Mucosa of rectum (tissue), 2 donors: ENCODE measurements around the gene CACNB2.

Experiments used
- H3K27ac ChIP-seq, 2 donors: one replicate each; pipeline ENCODE4 v1.7.0; 2013; ENCODE audit warnings: inconsistent platforms in 2 of 2, low read depth in 2 of 2, low read length in 2 of 2
- H3K27me3 ChIP-seq, 2 donors: one replicate each; pipeline ENCODE4 v1.7.0; 2013; ENCODE audit warnings: low read length in 2 of 2; ENCODE audit not compliant: control insufficient read depth in 2 of 2, insufficient read depth in 2 of 2
- H3K36me3 ChIP-seq, 2 donors: one replicate each; pipeline ENCODE4 v1.7.0; 2013; ENCODE audit warnings: low read length in 2 of 2; ENCODE audit not compliant: control insufficient read depth in 2 of 2, insufficient read depth in 2 of 2
- H3K4me1 ChIP-seq, 2 donors: one replicate each; pipeline ENCODE4 v1.7.0; 2013; ENCODE audit warnings: low read length in 2 of 2, mild to moderate bottlenecking in 1 of 2; ENCODE audit not compliant: control insufficient read depth in 2 of 2, insufficient read depth in 2 of 2
- H3K4me3 ChIP-seq, 2 donors: one replicate each; pipeline ENCODE4 v1.7.0; 2013; ENCODE audit warnings: low read length in 2 of 2
- H3K9ac ChIP-seq, 2 donors: one replicate each; pipeline ENCODE4 v1.7.0; 2013; ENCODE audit warnings: low read length in 2 of 2, low read depth in 1 of 2, mild to moderate bottlenecking in 1 of 2
- H3K9me3 ChIP-seq, 2 donors: one replicate each; pipeline ENCODE4 v1.7.0; 2013; ENCODE audit warnings: low read length in 2 of 2; ENCODE audit not compliant: control insufficient read depth in 2 of 2
- donor health status: healthy.
- donor health status: Normal muscosa, but diverticular disease.

CACNB2 gene

GRCh38 chr10:18476076-18476647, 335.9 kb downstream of the CACNB2 start:
- Histone ChIP-seq H3K36me3 (no peaks in the 10 kb centered on the region), H3K9me3 (no peaks in the 10 kb centered on the region), H3K27me3 (no peaks in the 10 kb centered on the region), H3K9ac (no peak overlapping the region), H3K27ac (no peak overlapping the region), H3K4me1 (no peaks in the 10 kb centered on the region), H3K4me3 (no peak overlapping the region)

GRCh38 chr10:18478354-18478753, 338.1 kb downstream of the CACNB2 start:
- no peaks in the 10 kb centered on the region for H3K27me3 ChIP-seq
- H3K36me3 ChIP-seq: no peaks in the 10 kb centered on the region
- no peak overlapping the region for H3K4me3 ChIP-seq
- H3K9me3 ChIP-seq: no peaks in the 10 kb centered on the region
- no peak overlapping the region for H3K27ac ChIP-seq
- H3K4me1 ChIP-seq: no peaks in the 10 kb centered on the region
- no peak overlapping the region for H3K9ac ChIP-seq

GRCh38 chr10:18479502-18479901, 339.3 kb downstream of the CACNB2 start:
- H3K36me3 ChIP-seq: no peaks in the 10 kb centered on the region
- H3K27me3 ChIP-seq: no peaks in the 10 kb centered on the region
- H3K4me3 ChIP-seq: no peak overlapping the region
- H3K9ac ChIP-seq: no peak overlapping the region
- no peaks in the 10 kb centered on the region for H3K9me3 ChIP-seq
- no peak overlapping the region for H3K27ac ChIP-seq
- H3K4me1 ChIP-seq: no peaks in the 10 kb centered on the region

- no peaks in the 10 kb centered on the region for H3K9me3 ChIP-seq
- H3K36me3 ChIP-seq: no peaks in the 10 kb centered on the region
- H3K4me1 ChIP-seq: no peaks in the 10 kb centered on the region
- no peak overlapping the region for H3K9ac ChIP-seq
- H3K27me3 ChIP-seq: no peaks in the 10 kb centered on the region
- H3K4me3 ChIP-seq: no peak overlapping the region
- H3K27ac ChIP-seq: no peak overlapping the region
Measured at GRCh38 chr10:18483516-18484186, 343.4 kb downstream of the CACNB2 start.

GRCh38 chr10:18486438-18486837, 346.2 kb downstream of the CACNB2 start:
- Histone ChIP-seq H3K4me3 (no peak overlapping the region), H3K9ac (no peak overlapping the region), H3K27me3 (no peaks in the 10 kb centered on the region), H3K4me1 (no peaks in the 10 kb centered on the region), H3K9me3 (no peaks in the 10 kb centered on the region), H3K36me3 (no peaks in the 10 kb centered on the region), H3K27ac (no peak overlapping the region)

- Histone ChIP-seq H3K27ac (no peak overlapping the region), H3K9me3 (no peaks in the 10 kb centered on the region), H3K9ac (no peak overlapping the region), H3K27me3 (no peaks in the 10 kb centered on the region), H3K4me3 (no peak overlapping the region), H3K4me1 (no peaks in the 10 kb centered on the region), H3K36me3 (no peaks in the 10 kb centered on the region)
Measured at GRCh38 chr10:18490755-18491154, 350.5 kb downstream of the CACNB2 start.

GRCh38 chr10:18497806-18498369, 357.7 kb downstream of the CACNB2 start:
- Histone ChIP-seq H3K27ac (no peak overlapping the region), H3K9ac (no peak overlapping the region)

GRCh38 chr10:18498998-18499397, 358.8 kb downstream of the CACNB2 start:
- Histone ChIP-seq H3K36me3 (peaks cover 0 to 7% of the 10 kb centered on the region in 2 donors), H3K9me3 (no peaks in the 10 kb centered on the region), H3K4me1 (no peaks in the 10 kb centered on the region), H3K27ac (no peak overlapping the region), H3K9ac (no peak overlapping the region), H3K27me3 (no peaks in the 10 kb centered on the region), H3K4me3 (no peak overlapping the region)

More at GRCh38 chr10:18497806-18498369, 357.7 kb downstream of the CACNB2 start:
- Histone ChIP-seq H3K4me3 (no peak overlapping the region), H3K27me3 (no peaks in the 10 kb centered on the region), H3K9me3 (no peaks in the 10 kb centered on the region), H3K4me1 (no peaks in the 10 kb centered on the region), H3K36me3 (peaks cover 0 to 7% of the 10 kb centered on the region in 2 donors)

- Histone ChIP-seq H3K27ac (no peak overlapping the region), H3K27me3 (no peaks in the 10 kb centered on the region), H3K9me3 (no peaks in the 10 kb centered on the region), H3K4me3 (no peak overlapping the region), H3K4me1 (no peaks in the 10 kb centered on the region), H3K9ac (no peak overlapping the region), H3K36me3 (peaks cover 0 to 7% of the 10 kb centered on the region in 2 donors)
Measured at GRCh38 chr10:18500576-18500975, 360.4 kb downstream of the CACNB2 start.

GRCh38 chr10:18501198-18501597, 361.0 kb downstream of the CACNB2 start:
- no peak overlapping the region for H3K27ac ChIP-seq
- H3K4me3 ChIP-seq: no peak overlapping the region
- no peaks in the 10 kb centered on the region for H3K27me3 ChIP-seq
- no peaks in the 10 kb centered on the region for H3K4me1 ChIP-seq
- H3K36me3 ChIP-seq: peaks cover 0 to 7% of the 10 kb centered on the region in 2 donors
- no peak overlapping the region for H3K9ac ChIP-seq
- no peaks in the 10 kb centered on the region for H3K9me3 ChIP-seq
